Parathyroid adenoma (tissue), 2 donors: Measurements from ENCODE around the gene MYO18B.

Experiments
- H2AFZ ChIP-seq: fragments of 300-600 bp; sonication (generic); one replicate; pipeline ENCODE4 v1.7.0; 2017; ENCODE audit warnings: antibody characterized with exemption, mild to moderate bottlenecking
- H3K27ac ChIP-seq: fragments of 300-600 bp; sonication (generic); one replicate; pipeline ENCODE4 v1.7.0; 2017
- H3K27me3 ChIP-seq: fragments of 300-600 bp; sonication (generic); one replicate; pipeline ENCODE4 v1.7.0; 2017; ENCODE audit warnings: low read length; ENCODE audit not compliant: control insufficient read depth, insufficient read depth
- H3K36me3 ChIP-seq: fragments of 300-600 bp; sonication (generic); one replicate; pipeline ENCODE4 v1.7.0; 2017; ENCODE audit warnings: low read length; ENCODE audit not compliant: control insufficient read depth, insufficient read depth
- H3K4me1 ChIP-seq: fragments of 300-600 bp; sonication (generic); one replicate; pipeline ENCODE4 v1.7.0; 2017; ENCODE audit warnings: control low read depth
- H3K4me2 ChIP-seq: fragments of 300-600 bp; sonication (generic); one replicate; pipeline ENCODE4 v1.7.0; 2017; ENCODE audit warnings: low read length
- H3K4me3 ChIP-seq: fragments of 300-600 bp; sonication (generic); one replicate; pipeline ENCODE4 v1.7.0; 2017; ENCODE audit warnings: low read depth, low read length
- H3K79me2 ChIP-seq: fragments of 300-600 bp; sonication (generic); one replicate; pipeline ENCODE4 v1.7.0; 2017; ENCODE audit warnings: control low read depth
- H3K9ac ChIP-seq: fragments of 300-600 bp; sonication (generic); one replicate; pipeline ENCODE4 v1.7.0; 2017; ENCODE audit warnings: mild to moderate bottlenecking
- H3K9me3 ChIP-seq: fragments of 300-600 bp; sonication (generic); one replicate; pipeline ENCODE4 v1.7.0; 2017; ENCODE audit warnings: low read length; ENCODE audit not compliant: control insufficient read depth
- TF ChIP-seq, protein P1 (sequence below): fragments of 300-600 bp; sonication (generic); IDR thresholded peaks from one replicate; pipeline ENCODE4 v1.7.0; 2017; ENCODE audit warnings: antibody characterized with exemption, mild to moderate bottlenecking
- donor health status: primary hyperparathyroidism.

Gene MYO18B

DNA sequence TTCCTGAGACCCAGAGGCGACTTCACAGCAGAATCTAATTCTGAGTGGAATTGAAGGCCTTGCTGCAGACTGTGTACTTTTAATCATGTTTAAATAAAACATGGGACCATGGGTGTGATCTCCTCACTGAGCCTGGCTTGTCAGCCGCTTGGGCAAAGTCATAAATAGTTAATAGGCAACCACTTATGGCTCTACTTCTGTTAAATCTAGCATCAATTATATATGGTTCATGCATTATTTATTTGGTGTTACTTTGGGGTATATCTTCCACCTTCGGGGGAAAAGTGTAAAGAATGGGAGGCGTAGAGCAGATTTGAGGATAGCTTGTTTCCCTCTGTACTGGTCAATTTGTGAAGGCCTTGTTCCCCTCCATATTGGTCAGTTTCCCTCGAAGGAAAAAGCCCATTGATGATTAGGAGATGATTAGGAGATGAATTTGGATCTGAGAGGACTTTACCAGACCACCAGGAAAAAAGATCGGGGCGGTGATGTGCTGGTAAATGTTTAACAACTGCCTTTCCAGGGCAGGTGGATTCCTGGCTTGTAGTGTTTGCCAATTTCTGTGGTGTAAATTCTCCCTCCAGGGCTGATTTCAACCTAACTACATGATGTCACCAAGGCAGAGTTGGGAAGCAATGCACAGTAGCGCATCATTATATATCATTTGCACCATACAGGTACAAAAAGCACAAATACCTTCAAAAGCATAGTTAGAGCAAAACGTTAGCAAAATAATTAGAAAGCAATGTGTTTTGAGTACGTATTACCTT is 223.2 kb downstream of the MYO18B start:
- Histone ChIP-seq H3K4me1 (no peaks in the 10 kb centered on the region), H3K27ac (no peak overlapping the region), H3K4me2 (no peak overlapping the region), H3K36me3 (no peaks in the 10 kb centered on the region), H2AFZ (no peak overlapping the region), H3K9me3 (no peaks in the 10 kb centered on the region), H3K79me2 (no peaks in the 10 kb centered on the region), H3K9ac (no peak overlapping the region), H3K27me3 (no peaks in the 10 kb centered on the region), H3K4me3 (no peak overlapping the region)
- TF ChIP-seq, protein P1, sequence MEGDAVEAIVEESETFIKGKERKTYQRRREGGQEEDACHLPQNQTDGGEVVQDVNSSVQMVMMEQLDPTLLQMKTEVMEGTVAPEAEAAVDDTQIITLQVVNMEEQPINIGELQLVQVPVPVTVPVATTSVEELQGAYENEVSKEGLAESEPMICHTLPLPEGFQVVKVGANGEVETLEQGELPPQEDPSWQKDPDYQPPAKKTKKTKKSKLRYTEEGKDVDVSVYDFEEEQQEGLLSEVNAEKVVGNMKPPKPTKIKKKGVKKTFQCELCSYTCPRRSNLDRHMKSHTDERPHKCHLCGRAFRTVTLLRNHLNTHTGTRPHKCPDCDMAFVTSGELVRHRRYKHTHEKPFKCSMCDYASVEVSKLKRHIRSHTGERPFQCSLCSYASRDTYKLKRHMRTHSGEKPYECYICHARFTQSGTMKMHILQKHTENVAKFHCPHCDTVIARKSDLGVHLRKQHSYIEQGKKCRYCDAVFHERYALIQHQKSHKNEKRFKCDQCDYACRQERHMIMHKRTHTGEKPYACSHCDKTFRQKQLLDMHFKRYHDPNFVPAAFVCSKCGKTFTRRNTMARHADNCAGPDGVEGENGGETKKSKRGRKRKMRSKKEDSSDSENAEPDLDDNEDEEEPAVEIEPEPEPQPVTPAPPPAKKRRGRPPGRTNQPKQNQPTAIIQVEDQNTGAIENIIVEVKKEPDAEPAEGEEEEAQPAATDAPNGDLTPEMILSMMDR: no peak

DNA sequence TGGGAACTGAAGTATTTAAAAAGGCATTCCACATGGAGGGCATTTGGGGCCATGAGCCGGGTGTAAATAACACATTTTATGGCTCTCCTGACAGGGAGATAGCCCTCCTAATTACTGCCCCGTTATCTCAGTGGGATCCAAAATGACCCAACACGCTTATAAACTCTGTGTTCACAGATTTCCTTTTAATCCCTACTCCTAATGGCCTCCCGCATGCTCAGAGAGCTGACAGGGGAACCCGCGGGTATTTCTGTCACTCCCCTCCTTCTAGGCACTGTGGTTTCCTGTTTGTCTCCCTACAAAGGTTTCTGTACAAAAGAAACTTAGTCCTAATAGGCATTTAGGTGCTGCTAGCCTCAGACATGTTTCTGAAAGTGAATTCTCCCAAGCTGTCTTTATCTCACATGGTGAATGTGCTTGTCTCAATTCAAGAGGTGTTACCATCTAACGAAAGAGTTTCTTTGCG is 224.5 kb downstream of the MYO18B start:
- no peaks in the 10 kb centered on the region for H3K4me1 ChIP-seq
- no peaks in the 10 kb centered on the region for H3K9me3 ChIP-seq
- no peak overlapping the region for H2AFZ ChIP-seq
- TF ChIP-seq, protein P1: no peak
- no peak overlapping the region for H3K4me2 ChIP-seq
- no peak overlapping the region for H3K9ac ChIP-seq
- no peaks in the 10 kb centered on the region for H3K27me3 ChIP-seq
- no peaks in the 10 kb centered on the region for H3K36me3 ChIP-seq
- no peak overlapping the region for H3K27ac ChIP-seq
- no peak overlapping the region for H3K4me3 ChIP-seq
- H3K79me2 ChIP-seq: no peaks in the 10 kb centered on the region

DNA sequence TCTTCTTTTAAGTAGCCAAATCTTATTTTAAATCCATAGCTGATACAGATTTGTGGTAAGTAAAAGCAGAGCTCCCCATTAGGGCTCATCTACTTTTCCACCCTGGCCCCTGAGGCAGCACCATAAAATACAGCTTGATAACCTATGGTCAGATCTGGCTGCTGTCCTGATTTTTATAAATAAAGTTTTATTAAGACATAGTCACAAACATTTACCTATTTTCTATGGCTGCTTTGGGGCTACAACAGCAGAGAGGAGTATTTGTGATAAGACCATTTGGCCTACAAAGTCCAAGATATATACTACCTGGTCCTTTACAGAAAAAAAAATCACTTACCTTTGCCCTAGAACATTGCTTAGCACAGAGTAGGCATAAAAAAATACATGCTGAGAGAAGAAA is 227.3 kb downstream of the MYO18B start:
- no peaks in the 10 kb centered on the region for H3K79me2 ChIP-seq
- H3K9me3 ChIP-seq: no peaks in the 10 kb centered on the region
- no peak overlapping the region for H3K4me3 ChIP-seq
- no peaks in the 10 kb centered on the region for H3K27me3 ChIP-seq
- no peaks in the 10 kb centered on the region for H3K4me1 ChIP-seq
- no peak overlapping the region for H3K27ac ChIP-seq
- no peak overlapping the region for H3K9ac ChIP-seq
- TF ChIP-seq, protein P1: no peak
- no peaks in the 10 kb centered on the region for H3K36me3 ChIP-seq
- H3K4me2 ChIP-seq: no peak overlapping the region
- H2AFZ ChIP-seq: no peak overlapping the region

DNA sequence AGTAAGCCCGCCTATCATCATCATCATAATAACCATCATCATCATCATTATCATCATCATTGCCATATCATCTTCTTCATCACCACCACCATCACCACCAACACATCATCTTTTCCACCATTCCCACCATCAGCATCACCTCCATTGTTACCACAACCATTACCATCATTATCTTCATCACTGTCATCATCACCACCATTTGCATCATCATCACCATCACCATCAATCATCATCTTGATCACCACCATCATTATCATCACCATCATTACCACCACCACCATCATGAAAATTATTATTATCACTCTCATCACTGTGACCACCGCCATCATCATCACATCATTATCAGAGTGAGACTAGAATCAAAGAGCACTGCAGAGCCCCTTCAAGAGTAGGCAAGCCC is 227.9 kb downstream of the MYO18B start:
- Histone ChIP-seq H3K4me3 (no peak overlapping the region), H3K27me3 (no peaks in the 10 kb centered on the region), H2AFZ (no peak overlapping the region), H3K79me2 (no peaks in the 10 kb centered on the region), H3K9ac (no peak overlapping the region), H3K9me3 (no peaks in the 10 kb centered on the region), H3K27ac (no peak overlapping the region), H3K4me1 (no peaks in the 10 kb centered on the region), H3K36me3 (no peaks in the 10 kb centered on the region), H3K4me2 (no peak overlapping the region)
- TF ChIP-seq, protein P1: no peak
